Tibial nerve (tissue), 3 donors: ENCODE results near the gene ANO7.

Experiments used
- CTCF ChIP-seq, 5 experiments: fragments of 200-600 bp in 3 of 5; fragments of 450-650 bp in 2 of 5; sonication (generic) in 3 of 5; IDR thresholded peaks; one replicate each; pipeline ENCODE4 v1.5.1; 2016 to 2019; ENCODE audit warnings: antibody characterized with exemption in 5 of 5, mild to moderate bottlenecking in 3 of 5, moderate library complexity in 2 of 5
- POLR2A ChIP-seq, 2 donors: fragments of 450-650 bp; IDR thresholded peaks; one replicate each; pipeline ENCODE4 v1.6.1; 2017; ENCODE audit warnings: antibody characterized with exemption in 2 of 2, mild to moderate bottlenecking in 2 of 2, moderate library complexity in 2 of 2

GRCh38 chr2:241214766-241215165 is 26.3 kb downstream of the ANO7 start:
- TF ChIP-seq CTCF (IDR thresholded peaks at IDR 0.05): no peak
- no peak for TF ChIP-seq POLR2A (IDR thresholded peaks at IDR 0.05)
